Smooth muscle cell (in vitro differentiated cells): ENCODE results near the gene PDPR. TPM values are rescaled to one million over a fixed set of nuclear protein-coding genes. Genes with fewer than 3 reads are reported as not detected.
"Not testable (repeated sequence)": the region's sequence is repeated elsewhere in the genome, so short reads cannot be mapped to it uniquely, and the experiment has no call there.

Source experiments
- DNase-seq: peaks from one replicate; lab custom pipeline; 2025; ENCODE audit not compliant: unreplicated experiment; lab: John Stamatoyannopoulos, UW
- H2AFZ ChIP-seq: fragments of 200-600 bp; sonication (generic); 2 replicates; pipeline ENCODE4 v1.6.0; 2016; ENCODE audit warnings: antibody characterized with exemption, low read depth, mild to moderate bottlenecking
- H3F3A ChIP-seq: fragments of 200-600 bp; sonication (generic); 2 replicates; pipeline ENCODE4 v1.6.0; 2017; ENCODE audit warnings: antibody characterized with exemption, low read depth
- H3K27ac ChIP-seq: fragments of 200-600 bp; sonication (generic); 2 replicates; pipeline ENCODE4 v1.5.1; 2016; ENCODE audit warnings: low read depth, mild to moderate bottlenecking
- H3K27me3 ChIP-seq: fragments of 200-600 bp; sonication (generic); 2 replicates; pipeline ENCODE4 v1.6.1; 2016; ENCODE audit warnings: low read depth, mild to moderate bottlenecking
- H3K36me3 ChIP-seq: fragments of 200-600 bp; sonication (generic); 2 replicates; pipeline ENCODE4 v1.5.1; 2016; ENCODE audit warnings: low read depth
- H3K4me1 ChIP-seq: fragments of 200-600 bp; sonication (generic); 2 replicates; pipeline ENCODE4 v1.5.1; 2016; ENCODE audit warnings: low read depth
- H3K4me2 ChIP-seq: fragments of 200-600 bp; sonication (generic); 2 replicates; pipeline ENCODE4 v1.6.0; 2016; ENCODE audit warnings: mild to moderate bottlenecking
- H3K4me3 ChIP-seq: fragments of 200-600 bp; sonication (generic); 2 replicates; pipeline ENCODE4 v1.5.1; 2016; ENCODE audit warnings: mild to moderate bottlenecking
- H3K79me2 ChIP-seq: fragments of 200-600 bp; sonication (generic); 2 replicates; pipeline ENCODE4 v1.6.0; 2016; ENCODE audit warnings: low read depth, mild to moderate bottlenecking
- H3K9ac ChIP-seq: fragments of 200-600 bp; sonication (generic); 2 replicates; pipeline ENCODE4 v1.6.0; 2016; ENCODE audit warnings: low read depth
- H3K9me3 ChIP-seq: fragments of 200-600 bp; sonication (generic); replicated peaks from 2 replicates; pipeline ENCODE4 v1.5.1; 2016; ENCODE audit warnings: low read depth
- H4K20me1 ChIP-seq: fragments of 200-600 bp; sonication (generic); 2 replicates; pipeline ENCODE4 v1.6.0; 2016; ENCODE audit warnings: low read depth
- WGBS: methylation state at CpG from one replicate; pipeline ENCODE4 v1.1.7; 2016; ENCODE audit warnings: low lambda C conversion rate; 5-methylcytosine and 5-hydroxymethylcytosine counted together
- polyA plus RNA-seq: library from polyadenylated mRNA; unstranded; fragments of >200 nt; fragmentation: Nextera tagmentation; extraction: Ambion mirVana; gene quantifications from 2 replicates; pipeline ENCODE4 v1.2.1, GENCODE V29; 2016
- total RNA-seq: library from RNA; depleted of rRNA; stranded (reverse); fragments of >200 nt; gene quantifications from 2 replicates; pipeline ENCODE4 v1.2.3, GENCODE V29; 2014

PDPR gene
- total RNA-seq (11.2 and 12.5 TPM in 2 replicates), polyA plus RNA-seq (4.7 and 5.7 TPM in 2 replicates)

- H3K4me3 ChIP-seq, result peak within 1 kb of the TSS; percentile 73
- peak within 1 kb of the TSS; percentile 83 for H3K9ac ChIP-seq
- H3K27me3 ChIP-seq, H3F3A ChIP-seq, H3K79me2 ChIP-seq, H3K9me3 ChIP-seq, H3K4me1 ChIP-seq, H4K20me1 ChIP-seq, H3K36me3 ChIP-seq: not testable (repeated sequence)
- peak within 1 kb of the TSS; percentile 92 for H3K4me2 ChIP-seq
- under 1% methylated on average over 60 of the region's 88 CpGs for WGBS
- DNase-seq, result peak; percentile 64
- peak within 1 kb of the TSS; percentile 84 for H2AFZ ChIP-seq
- H3K27ac ChIP-seq, result peak within 1 kb of the TSS; percentile 57
Measured at GRCh38 chr16:70113982-70114826, at the start of gene PDPR. PDPR (plus strand) TSS chr16:70114332; CDS start chr16:70120493, 6,161 bp downstream.

- Histone ChIP-seq H2AFZ (peak overlapping the region; percentile 48), H3K79me2 (peaks cover 59% of the 10 kb centered on the region)
- not testable (repeated sequence) for DNase-seq
Measured at GRCh38 chr16:70064841-70065370, 49.2 kb upstream of the PDPR start.

DNA sequence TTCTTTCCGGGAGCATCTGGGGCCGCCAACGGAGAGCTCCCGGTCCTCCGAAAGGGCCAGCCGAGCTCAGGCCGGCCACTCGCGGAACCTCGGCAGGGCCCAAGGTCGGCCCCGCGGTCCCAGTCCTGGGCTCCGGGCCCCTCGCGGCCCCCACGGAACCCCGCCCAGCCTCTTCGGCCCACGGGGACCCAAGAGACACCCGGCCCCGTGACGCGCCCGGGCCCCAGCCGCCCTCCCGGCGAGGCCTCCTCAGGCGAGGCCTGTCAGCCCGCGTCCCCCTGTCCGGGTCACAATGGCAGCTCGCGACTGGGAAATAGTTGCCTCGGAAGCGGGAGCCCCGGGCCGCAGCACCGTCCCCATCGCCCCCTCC, 48.8 kb upstream of the PDPR start:
- H3K27ac ChIP-seq, result peak overlapping the region; percentile 67
- H3K4me2 ChIP-seq, result peak overlapping the region; percentile 94
- not testable (repeated sequence) for H3F3A ChIP-seq, DNase-seq, H3K36me3 ChIP-seq, H3K4me1 ChIP-seq, H3K27me3 ChIP-seq, H3K9me3 ChIP-seq
- peaks cover 55% of the 10 kb centered on the region for H3K79me2 ChIP-seq
- H3K4me3 ChIP-seq, result peak overlapping the region; percentile 89
- H3K9ac ChIP-seq, result peak overlapping the region; percentile 96
- peaks cover 48% of the 10 kb centered on the region for H4K20me1 ChIP-seq
- peak overlapping the region; percentile 48 for H2AFZ ChIP-seq
- WGBS, result 0% methylated on average over 22 of the region's 40 CpGs

More at GRCh38 chr16:70064841-70065370, 49.2 kb upstream of the PDPR start:
- peak overlapping the region; percentile 89 for H3K4me3 ChIP-seq
- peak overlapping the region; percentile 96 for H3K9ac ChIP-seq
- H3K4me1 ChIP-seq, H3K36me3 ChIP-seq, H3K27me3 ChIP-seq, H3F3A ChIP-seq, H3K9me3 ChIP-seq: not testable (repeated sequence)
- peaks cover 53% of the 10 kb centered on the region for H4K20me1 ChIP-seq
- 4% methylated on average over 21 of the region's 22 CpGs for WGBS
- peak overlapping the region; percentile 67 for H3K27ac ChIP-seq
- peak overlapping the region; percentile 94 for H3K4me2 ChIP-seq

- DNase-seq, result peak; percentile 45
- H3K27me3 ChIP-seq, H3K36me3 ChIP-seq, H3K9me3 ChIP-seq, H3K4me1 ChIP-seq, H3F3A ChIP-seq: not testable (repeated sequence)
- Histone ChIP-seq H3K4me2 (peak overlapping the region; percentile 94), H3K79me2 (peaks cover 48% of the 10 kb centered on the region), H3K27ac (peak overlapping the region; percentile 67), H2AFZ (peak overlapping the region; percentile 48), H4K20me1 (peaks cover 42% of the 10 kb centered on the region), H3K4me3 (peak overlapping the region; percentile 89), H3K9ac (peak overlapping the region; percentile 96)
- 2% methylated on average over 52 of the region's 62 CpGs for WGBS
Measured at GRCh38 chr16:70065746-70066658, 48.1 kb upstream of the PDPR start.

DNA sequence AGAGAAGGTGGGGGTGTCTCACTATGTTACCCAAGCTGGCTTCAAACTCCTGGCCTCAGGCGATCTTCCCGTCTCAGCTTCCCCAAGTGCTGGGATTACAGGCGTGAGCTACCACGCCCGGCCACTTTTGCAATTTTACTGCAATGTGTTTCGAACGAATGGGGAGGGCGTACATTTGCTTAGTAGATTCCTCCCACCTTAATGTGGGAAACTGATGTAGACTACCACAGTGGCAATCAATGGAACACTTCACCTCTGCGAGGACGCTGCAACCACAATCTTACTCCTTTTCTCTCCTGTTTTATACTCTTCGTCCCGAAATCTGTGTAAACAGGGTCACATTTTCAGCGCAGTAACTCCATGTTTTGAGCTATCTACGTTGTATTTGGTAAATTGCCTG, 47.4 kb upstream of the PDPR start:
- not testable (repeated sequence) for H3F3A ChIP-seq, DNase-seq, H2AFZ ChIP-seq, H3K27me3 ChIP-seq, H3K4me1 ChIP-seq, H3K36me3 ChIP-seq, H3K27ac ChIP-seq, H3K9me3 ChIP-seq
- Histone ChIP-seq H3K4me2 (peak overlapping the region; percentile 94), H4K20me1 (peaks cover 34% of the 10 kb centered on the region), H3K4me3 (peak overlapping the region; percentile 89), H3K79me2 (peaks cover 41% of the 10 kb centered on the region), H3K9ac (peak overlapping the region; percentile 96)
- WGBS, result 38% methylated on average over 14 of the region's 14 CpGs

DNA sequence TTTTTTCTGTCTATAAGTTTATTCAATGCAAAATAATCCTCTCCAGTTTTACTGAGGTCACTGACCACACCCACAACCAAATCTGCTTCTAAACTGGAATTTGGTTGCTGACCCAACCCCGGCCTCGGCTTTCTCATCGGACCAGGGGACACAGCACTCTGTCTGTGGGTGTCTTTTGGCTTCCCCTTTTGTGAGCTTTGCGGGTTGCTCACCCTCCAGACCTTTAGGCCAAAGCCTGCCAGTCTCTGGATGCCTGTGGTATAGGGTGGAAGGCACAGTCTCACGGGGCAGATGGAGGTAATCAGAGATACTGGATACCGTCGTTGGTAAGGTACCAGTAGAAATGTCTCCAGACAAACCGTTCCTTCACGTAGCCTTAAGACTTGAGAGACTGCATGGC, 35.1 kb upstream of the PDPR start:
- H3K36me3 ChIP-seq, H3K4me3 ChIP-seq, H3K4me1 ChIP-seq, H2AFZ ChIP-seq, H3K27me3 ChIP-seq, H3F3A ChIP-seq, H3K9ac ChIP-seq, H3K79me2 ChIP-seq, H3K4me2 ChIP-seq, DNase-seq, H3K27ac ChIP-seq, H3K9me3 ChIP-seq, H4K20me1 ChIP-seq: not testable (repeated sequence)
- 94% methylated on average over 9 of the region's 9 CpGs for WGBS

DNA sequence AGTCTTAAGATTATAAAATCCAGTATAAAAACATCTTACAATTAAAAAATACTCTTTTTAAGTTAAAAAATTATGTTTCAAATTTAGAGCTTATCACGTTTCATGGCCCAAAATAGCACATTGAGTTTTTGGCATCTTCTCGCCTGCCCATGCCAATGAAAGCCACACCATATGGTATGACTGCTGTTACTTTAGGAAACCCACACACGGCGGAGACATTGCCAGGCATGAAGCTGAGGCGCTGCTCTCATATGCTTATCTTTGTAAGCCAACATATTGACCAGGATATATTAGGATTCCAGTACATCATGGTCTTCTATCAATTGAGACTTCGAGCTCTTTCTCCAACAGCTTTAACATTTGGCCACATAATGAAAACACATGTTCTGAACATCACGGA, 32.9 kb upstream of the PDPR start:
- not testable (repeated sequence) for H3K4me1 ChIP-seq, H2AFZ ChIP-seq, H3K27me3 ChIP-seq, H3K9ac ChIP-seq, H3K36me3 ChIP-seq, H3K4me3 ChIP-seq, H3K9me3 ChIP-seq, H4K20me1 ChIP-seq, H3K27ac ChIP-seq, H3K79me2 ChIP-seq, H3F3A ChIP-seq, H3K4me2 ChIP-seq, DNase-seq
- WGBS, result 82% methylated on average over 7 of the region's 7 CpGs

- H3K4me3 ChIP-seq, H3K9ac ChIP-seq, H4K20me1 ChIP-seq, H3K4me2 ChIP-seq, H3K27me3 ChIP-seq, H3F3A ChIP-seq, H3K36me3 ChIP-seq, H3K9me3 ChIP-seq, DNase-seq, H3K27ac ChIP-seq, H3K79me2 ChIP-seq, H3K4me1 ChIP-seq, H2AFZ ChIP-seq: not testable (repeated sequence)
- 94% methylated on average over 4 of the region's 4 CpGs for WGBS
Measured at GRCh38 chr16:70083931-70084330, 30.2 kb upstream of the PDPR start.
